WTC11 (cell line): Measurements from ENCODE around the gene PPFIBP1. TPM values are rescaled to one million over a fixed set of nuclear protein-coding genes. Genes with fewer than 3 reads are reported as not detected.

Source experiments
- ATAC-seq: fragments of 200-7000 bp; cut with Tn5 transposase; 2 replicates; pipeline ENCODE4 v1.10.0; 2021; ENCODE audit warnings: mild to moderate bottlenecking, moderate library complexity
- CTCF ChIA-PET: fragments of 300-600 bp; sonication (Branson Sonifier 250); formaldehyde crosslinking; loops from one replicate; lab custom pipeline; 2021; ENCODE audit warnings: antibody characterized with exemption; lab: Charles Lee
- POLR2A ChIA-PET: fragments of 350-600 bp; sonication (Branson Sonifier 250); formaldehyde crosslinking; loops from one replicate; lab custom pipeline; 2021; ENCODE audit warnings: antibody characterized with exemption; lab: Charles Lee
- DNase-seq: peaks from one replicate; pipeline ENCODE4 v3.0.0; 2021; ENCODE audit warnings: low spot score
- H3K27ac Mint-ChIP-seq: 2 replicates; pipeline ENCODE4 v1.8.0; 2021; ENCODE audit warnings: mixed read lengths
- H3K27me3 Mint-ChIP-seq: 2 replicates; pipeline ENCODE4 v1.8.0; 2021; ENCODE audit warnings: low read depth, mild to moderate bottlenecking, moderate library complexity, mixed read lengths
- H3K36me3 Mint-ChIP-seq: 2 replicates; pipeline ENCODE4 v1.8.0; 2021; ENCODE audit warnings: mixed read lengths
- H3K4me1 Mint-ChIP-seq: 2 replicates; pipeline ENCODE4 v1.8.0; 2022; ENCODE audit warnings: mixed read lengths
- H3K4me3 Mint-ChIP-seq: 2 replicates; pipeline ENCODE4 v1.8.0; 2021; ENCODE audit warnings: mild to moderate bottlenecking, moderate library complexity, mixed read lengths
- H3K9me3 Mint-ChIP-seq: 2 replicates; pipeline ENCODE4 v1.8.0; 2021; ENCODE audit warnings: mixed read lengths
- CBFB ChIP-seq: sonication (generic); formaldehyde crosslinking; IDR thresholded peaks from 2 replicates; pipeline ENCODE4 v1.8.1; 2022; ENCODE audit warnings: mild to moderate bottlenecking, low read depth, missing genetic modification reagents
- CDX4 ChIP-seq: fragments of 250-450 bp; sonication (Bioruptor Pico); IDR thresholded peaks from 2 replicates; pipeline ENCODE4 v1.9.0; 2021; ENCODE audit warnings: moderate library complexity, mild to moderate bottlenecking, inconsistent platforms, borderline replicate concordance
- CREM ChIP-seq: sonication (generic); formaldehyde crosslinking; IDR thresholded peaks from 2 replicates; pipeline ENCODE4 v1.8.1; 2022; ENCODE audit warnings: mild to moderate bottlenecking, missing genetic modification reagents, moderate library complexity
- CTCF ChIP-seq: fragments of 200-600 bp; IDR thresholded peaks from 2 replicates; pipeline ENCODE4 v1.8.0; 2022; ENCODE audit warnings: antibody characterized with exemption
- E2F1 ChIP-seq: sonication (generic); formaldehyde crosslinking; IDR thresholded peaks from 2 replicates; pipeline ENCODE4 v1.8.0; 2022; ENCODE audit warnings: mild to moderate bottlenecking, missing genetic modification reagents
- EMX1 ChIP-seq: fragments of 250-450 bp; sonication (Bioruptor Pico); IDR thresholded peaks from 2 replicates; pipeline ENCODE4 v1.8.0; 2021; ENCODE audit warnings: mild to moderate bottlenecking
- ERG ChIP-seq: fragments of 250-450 bp; sonication (Bioruptor Pico); IDR thresholded peaks from 2 replicates; pipeline ENCODE4 v1.8.0; 2021; ENCODE audit warnings: mild to moderate bottlenecking
- FOXJ3 ChIP-seq: sonication (generic); formaldehyde crosslinking; IDR thresholded peaks from 2 replicates; pipeline ENCODE4 v1.9.0; 2021; ENCODE audit warnings: missing genetic modification reagents, mild to moderate bottlenecking, borderline replicate concordance
- IRF2 ChIP-seq: sonication (generic); formaldehyde crosslinking; IDR thresholded peaks from 2 replicates; pipeline ENCODE4 v1.8.0; 2022; ENCODE audit warnings: low read depth, missing genetic modification reagents, borderline replicate concordance
- JAZF1 ChIP-seq: fragments of 250-450 bp; sonication (Bioruptor Pico); IDR thresholded peaks from 2 replicates; pipeline ENCODE4 v1.9.0; 2021; ENCODE audit warnings: moderate library complexity, mild to moderate bottlenecking, inconsistent platforms
- MAX ChIP-seq: sonication (generic); formaldehyde crosslinking; IDR thresholded peaks from 2 replicates; pipeline ENCODE4 v1.8.0; 2022; ENCODE audit warnings: mild to moderate bottlenecking, missing genetic modification reagents
- MLX ChIP-seq: sonication (generic); formaldehyde crosslinking; IDR thresholded peaks from 2 replicates; pipeline ENCODE4 v1.8.1; 2023; ENCODE audit warnings: mild to moderate bottlenecking, missing genetic modification reagents, moderate library complexity
- NFATC4 ChIP-seq: fragments of 250-450 bp; sonication (Bioruptor Pico); IDR thresholded peaks from 2 replicates; pipeline ENCODE4 v1.9.0; 2021; ENCODE audit warnings: mild to moderate bottlenecking
- NFE2L1 ChIP-seq: sonication (generic); formaldehyde crosslinking; IDR thresholded peaks from 2 replicates; pipeline ENCODE4 v1.8.1; 2023; ENCODE audit warnings: missing genetic modification reagents
- NFYB ChIP-seq: sonication (generic); formaldehyde crosslinking; conservative IDR thresholded peaks from 2 replicates; pipeline ENCODE4 v1.8.0; 2022; ENCODE audit warnings: low read depth, missing genetic modification reagents
- NR1H2 ChIP-seq: sonication (generic); formaldehyde crosslinking; IDR thresholded peaks from 2 replicates; pipeline ENCODE4 v1.9.0; 2021; ENCODE audit warnings: mild to moderate bottlenecking, moderate library complexity, missing genetic modification reagents
- RORB ChIP-seq: fragments of 250-450 bp; sonication (Bioruptor Pico); IDR thresholded peaks from 2 replicates; pipeline ENCODE4 v1.9.0; 2021; ENCODE audit warnings: mild to moderate bottlenecking
- SMAD4 ChIP-seq: sonication (generic); formaldehyde crosslinking; IDR thresholded peaks from 2 replicates; pipeline ENCODE4 v1.8.0; 2022; ENCODE audit warnings: mild to moderate bottlenecking, missing genetic modification reagents
- SOX15 ChIP-seq: fragments of 250-450 bp; sonication (Bioruptor Pico); IDR thresholded peaks from 2 replicates; pipeline ENCODE4 v1.9.0; 2021; ENCODE audit warnings: mild to moderate bottlenecking
- TEAD4 ChIP-seq: sonication (generic); formaldehyde crosslinking; IDR thresholded peaks from 2 replicates; pipeline ENCODE4 v1.8.0; 2022; ENCODE audit warnings: mild to moderate bottlenecking, missing genetic modification reagents
- ZNF396 ChIP-seq: fragments of 250-450 bp; sonication (Bioruptor Pico); IDR thresholded peaks from 2 replicates; pipeline ENCODE4 v1.8.0; 2021; ENCODE audit warnings: mild to moderate bottlenecking, moderate library complexity, borderline replicate concordance
- total RNA-seq: library from RNA; stranded (reverse); gene quantifications from 3 replicates; pipeline ENCODE4 v1.2.3, GENCODE V29; 2021

The PPFIBP1 gene
- total RNA-seq, 1 experiment from 2014 or later = 27.7 TPM

GRCh38 chr12:27511031-27511722 is 12.8 kb upstream of the PPFIBP1 start (continued):
- TF ChIP-seq NFE2L1 (CRISPR knock-in tag) (no peak), CDX4 (CRISPR knock-in tag) (no peak), SOX15 (no peak), CBFB (CRISPR knock-in tag) (no peak), MAX (CRISPR knock-in tag) (no peak)

GRCh38 chr12:27511723-27512045 is 12.3 kb upstream of the PPFIBP1 start:
- no peak for ATAC-seq
- TF ChIP-seq E2F1 = no peak
- no peak for TF ChIP-seq JAZF1 (CRISPR knock-in tag)
- TF ChIP-seq, all 79 proteins: peak for 0
- no peaks in the 10 kb centered on the region for H3K36me3 Mint-ChIP-seq
- no peak overlapping the region for H3K27ac Mint-ChIP-seq
- H3K27me3 Mint-ChIP-seq = peaks cover 2% of the 10 kb centered on the region; the same call in 1 of the 2 replicates
- ChIA-PET CTCF (no interaction called here), POLR2A (interaction anchor here (0.5 kb wide), 1 partner anchor 54 kb away, joined by 3 read pairs; no protein-coding TSS in a partner anchor)
- no peaks in the 10 kb centered on the region; the same call in 1 of the 2 replicates for H3K9me3 Mint-ChIP-seq
- H3K4me3 Mint-ChIP-seq = no peak overlapping the region
- no peak for DNase-seq
- peaks cover 5% of the 10 kb centered on the region for H3K4me1 Mint-ChIP-seq

GRCh38 chr12:27513155-27513824 is 10.7 kb upstream of the PPFIBP1 start:
- Mint-ChIP-seq H3K4me3 (no peak overlapping the region), H3K9me3 (no peaks in the 10 kb centered on the region), H3K27ac (no peak overlapping the region), H3K27me3 (peaks cover 4% of the 10 kb centered on the region; the same call in 1 of the 2 replicates), H3K4me1 (peaks cover 5% of the 10 kb centered on the region), H3K36me3 (no peaks in the 10 kb centered on the region)
- DNase-seq (no peak), ATAC-seq (no peak)
- ChIA-PET POLR2A (no interaction called here), CTCF (no interaction called here)
- TF ChIP-seq MLX (CRISPR knock-in tag) (no peak), TEAD4 (CRISPR knock-in tag) (no peak), ERG (no peak), FOXJ3 (CRISPR knock-in tag) (no peak), CDX4 (CRISPR knock-in tag) (no peak), IRF2 (no peak), NFYB (CRISPR knock-in tag) (no peak), ZNF396 (CRISPR knock-in tag) (no peak), JAZF1 (CRISPR knock-in tag) (no peak), EMX1 (no peak), CTCF (no peak), SMAD4 (no peak), NFATC4 (CRISPR knock-in tag) (no peak), NR1H2 (CRISPR knock-in tag) (no peak), CREM (CRISPR knock-in tag) (no peak), RORB (CRISPR knock-in tag) (no peak)
